Immature natural killer cell (primary cell): ENCODE results near the gene SOX13. TPM values are rescaled to one million over a fixed set of nuclear protein-coding genes. Genes with fewer than 3 reads are reported as not detected.

Experiments used
- DNase-seq, 3 donors: peaks; one replicate each; pipeline ENCODE4 v3.0.0; 2022; ENCODE audit warnings: mixed read lengths in 1 of 3
- H3K27ac Mint-ChIP-seq, 6 donors: one replicate each; pipeline ENCODE4 v1.8.0; 2020; ENCODE audit warnings: mixed read lengths in 6 of 6, mild to moderate bottlenecking in 5 of 6, inconsistent platforms in 4 of 6, moderate library complexity in 3 of 6
- H3K27me3 Mint-ChIP-seq, 3 donors: one replicate each; pipeline ENCODE4 v1.8.0; 2020 to 2021; ENCODE audit warnings: low read depth in 3 of 3, mild to moderate bottlenecking in 3 of 3, mixed read lengths in 3 of 3, moderate library complexity in 3 of 3, inconsistent platforms in 1 of 3
- H3K36me3 Mint-ChIP-seq, 3 donors: one replicate each; pipeline ENCODE4 v1.8.0; 2020; ENCODE audit warnings: mixed read lengths in 3 of 3, inconsistent platforms in 2 of 3, mild to moderate bottlenecking in 2 of 3
- H3K4me1 Mint-ChIP-seq, 2 donors: one replicate each; pipeline ENCODE4 v1.8.0; 2020; ENCODE audit warnings: inconsistent platforms in 2 of 2, mild to moderate bottlenecking in 2 of 2, mixed read lengths in 2 of 2, moderate library complexity in 1 of 2
- H3K4me3 Mint-ChIP-seq, 5 donors: one replicate each; pipeline ENCODE4 v1.8.0; 2020; ENCODE audit warnings: mild to moderate bottlenecking in 5 of 5, mixed read lengths in 5 of 5, inconsistent platforms in 3 of 5, moderate library complexity in 3 of 5
- H3K9me3 Mint-ChIP-seq, 6 donors: one replicate each; pipeline ENCODE4 v1.8.0; 2020; ENCODE audit warnings: mild to moderate bottlenecking in 6 of 6, mixed read lengths in 6 of 6, inconsistent platforms in 4 of 6, moderate library complexity in 3 of 6
- polyA plus RNA-seq, 3 donors: library from polyadenylated mRNA; unstranded; fragments of 300-500 nt; fragmentation: Illumina TruSeq; gene quantifications; one replicate each; pipeline ENCODE4 v1.2.3, GENCODE V29; 2021

Gene SOX13
- polyA plus RNA-seq, 3 donors from 2014 or later, result 0.54 to 6.6 (median 2.2) TPM

DNA sequence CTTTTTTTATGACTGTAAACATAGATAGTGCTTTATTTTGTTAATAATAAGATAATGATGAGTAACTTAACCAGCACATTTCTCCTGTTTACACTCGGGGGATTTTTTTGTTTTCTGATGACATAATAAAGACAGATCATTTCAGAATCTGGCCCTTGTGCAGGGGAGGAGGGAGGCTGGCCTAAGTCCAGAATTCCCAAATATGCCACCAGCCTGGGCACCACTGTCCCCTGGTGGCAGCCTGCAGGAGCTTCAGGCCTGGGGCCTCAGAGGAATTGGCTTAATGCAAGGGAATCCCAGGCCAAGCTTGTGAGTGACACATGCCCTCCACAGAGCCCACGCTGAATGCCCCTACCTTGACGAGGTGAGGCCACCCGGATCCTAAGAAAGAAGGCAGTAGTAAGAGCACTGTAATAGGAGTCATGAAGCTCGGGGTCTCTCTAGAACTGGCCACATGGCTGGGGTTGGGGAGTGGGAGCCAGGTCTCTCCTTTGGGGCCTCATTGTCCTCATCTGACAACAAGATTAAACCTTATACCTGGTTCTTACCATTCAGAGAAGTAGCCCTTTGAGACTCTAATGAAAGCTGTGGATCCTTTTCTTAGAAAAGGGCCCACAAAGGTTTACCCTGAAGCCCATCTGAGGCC is 54.8 kb downstream of the SOX13 start:
- no peak for DNase-seq
- no peaks in the 10 kb centered on the region for H3K9me3 Mint-ChIP-seq
- H3K27me3 Mint-ChIP-seq, result peaks cover 0 to 2% (median 0%) of the 10 kb centered on the region in 3 donors
- H3K4me1 Mint-ChIP-seq, result peaks cover 11 to 15% of the 10 kb centered on the region in 2 donors
- H3K27ac Mint-ChIP-seq, result peak overlapping the region in 3 of 6 donors; percentile 4 to 56 (median 37)
- H3K4me3 Mint-ChIP-seq, result no peak overlapping the region
- peaks cover 0 to 20% (median 4%) of the 10 kb centered on the region in 3 donors for H3K36me3 Mint-ChIP-seq

DNA sequence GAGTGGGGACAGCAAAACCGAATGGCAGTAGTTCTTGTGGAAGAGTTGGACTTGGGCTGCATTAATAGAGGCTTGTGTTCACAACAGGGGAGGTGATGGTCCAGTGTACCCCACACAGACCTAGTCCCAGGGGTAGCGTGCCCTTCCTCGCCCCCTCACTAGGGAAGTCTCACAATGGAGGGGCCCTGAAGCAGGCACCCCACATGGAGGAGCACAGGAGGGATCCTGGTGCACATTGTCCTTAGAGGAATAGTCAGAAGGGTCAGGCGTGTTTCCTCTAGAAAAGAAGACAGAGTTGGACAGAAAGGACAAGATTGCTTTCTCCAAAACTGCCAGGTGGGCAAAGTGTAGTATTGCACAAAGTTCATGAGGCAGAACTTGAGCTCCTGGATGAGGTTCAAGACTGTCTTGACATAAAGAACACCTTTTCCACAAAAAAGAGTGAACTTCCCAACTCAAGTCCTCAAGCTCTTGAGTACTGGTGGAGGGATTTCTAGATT is 55.6 kb downstream of the SOX13 start:
- Mint-ChIP-seq H3K27ac (peak overlapping the region in 5 of 6 donors; percentile 13 to 77 (median 30)), H3K9me3 (no peaks in the 10 kb centered on the region), H3K4me1 (peaks cover 11 to 15% of the 10 kb centered on the region in 2 donors), H3K4me3 (peak overlapping the region in 2 of 5 donors; percentile 10 to 42), H3K36me3 (peaks cover 0 to 15% (median 4%) of the 10 kb centered on the region in 3 donors), H3K27me3 (peaks cover 0 to 2% (median 0%) of the 10 kb centered on the region in 3 donors)
- no peak for DNase-seq

GRCh38 chr1:204128964-204129896 is 56.3 kb downstream of the SOX13 start:
- Mint-ChIP-seq H3K4me1 (peaks cover 11 to 15% of the 10 kb centered on the region in 2 donors), H3K27me3 (peaks cover 0 to 2% (median 0%) of the 10 kb centered on the region in 3 donors), H3K4me3 (peak overlapping the region in 2 of 5 donors; percentile 40 to 42), H3K36me3 (peaks cover 0 to 10% (median 4%) of the 10 kb centered on the region in 3 donors), H3K27ac (peak overlapping the region in 3 of 6 donors; percentile 30 to 56 (median 46)), H3K9me3 (no peaks in the 10 kb centered on the region)
- peak; percentile 63 to 69 (median 66) for DNase-seq

GRCh38 chr1:204130178-204130577 is 57.3 kb downstream of the SOX13 start:
- H3K4me3 Mint-ChIP-seq, result no peak overlapping the region
- no peak overlapping the region for H3K27ac Mint-ChIP-seq
- no peaks in the 10 kb centered on the region for H3K27me3 Mint-ChIP-seq
- peaks cover 11 to 15% of the 10 kb centered on the region in 2 donors for H3K4me1 Mint-ChIP-seq
- no peak for DNase-seq
- H3K36me3 Mint-ChIP-seq, result peaks cover 0 to 5% (median 0%) of the 10 kb centered on the region in 3 donors
- H3K9me3 Mint-ChIP-seq, result no peaks in the 10 kb centered on the region

- peaks cover 11 to 15% of the 10 kb centered on the region in 2 donors for H3K4me1 Mint-ChIP-seq
- no peak overlapping the region for H3K27ac Mint-ChIP-seq
- H3K9me3 Mint-ChIP-seq, result no peaks in the 10 kb centered on the region
- H3K4me3 Mint-ChIP-seq, result no peak overlapping the region
- H3K36me3 Mint-ChIP-seq, result peaks cover 0 to 5% (median 0%) of the 10 kb centered on the region in 3 donors
- no peak for DNase-seq
- H3K27me3 Mint-ChIP-seq, result no peaks in the 10 kb centered on the region
These were observed 58.3 kb downstream of the SOX13 start for GRCh38 chr1:204130981-204131892.

DNA sequence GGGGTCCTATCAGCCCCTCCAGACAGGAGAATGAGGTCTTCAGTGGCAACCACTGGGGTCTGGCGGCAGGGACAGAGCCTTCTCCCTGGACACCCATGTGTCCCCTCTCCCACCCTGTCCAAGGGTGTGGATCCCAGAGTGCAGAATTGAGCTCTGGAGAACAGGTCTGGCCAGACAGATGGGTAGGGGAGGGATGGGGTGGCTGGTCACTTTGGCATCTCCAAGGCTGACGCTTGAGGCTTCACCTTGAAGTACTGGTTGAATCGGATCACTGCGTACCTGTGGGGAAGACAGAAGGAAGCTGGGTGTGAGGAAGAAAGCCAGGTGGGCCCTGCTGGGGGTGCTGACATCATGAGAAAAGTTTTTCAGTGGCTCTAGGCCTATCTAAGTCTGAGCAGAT is 59.1 kb downstream of the SOX13 start:
- Mint-ChIP-seq H3K4me1 (peaks cover 11 to 15% of the 10 kb centered on the region in 2 donors), H3K36me3 (no peaks in the 10 kb centered on the region), H3K4me3 (no peak overlapping the region), H3K9me3 (no peaks in the 10 kb centered on the region), H3K27me3 (no peaks in the 10 kb centered on the region), H3K27ac (no peak overlapping the region)
- DNase-seq, result no peak

GRCh38 chr1:204132718-204133117 is 59.8 kb downstream of the SOX13 start:
- H3K4me3 Mint-ChIP-seq, result no peak overlapping the region
- no peaks in the 10 kb centered on the region for H3K27me3 Mint-ChIP-seq
- no peak for DNase-seq
- H3K4me1 Mint-ChIP-seq, result peaks cover 11 to 15% of the 10 kb centered on the region in 2 donors
- H3K36me3 Mint-ChIP-seq, result no peaks in the 10 kb centered on the region
- H3K27ac Mint-ChIP-seq, result no peak overlapping the region
- H3K9me3 Mint-ChIP-seq, result no peaks in the 10 kb centered on the region

DNA sequence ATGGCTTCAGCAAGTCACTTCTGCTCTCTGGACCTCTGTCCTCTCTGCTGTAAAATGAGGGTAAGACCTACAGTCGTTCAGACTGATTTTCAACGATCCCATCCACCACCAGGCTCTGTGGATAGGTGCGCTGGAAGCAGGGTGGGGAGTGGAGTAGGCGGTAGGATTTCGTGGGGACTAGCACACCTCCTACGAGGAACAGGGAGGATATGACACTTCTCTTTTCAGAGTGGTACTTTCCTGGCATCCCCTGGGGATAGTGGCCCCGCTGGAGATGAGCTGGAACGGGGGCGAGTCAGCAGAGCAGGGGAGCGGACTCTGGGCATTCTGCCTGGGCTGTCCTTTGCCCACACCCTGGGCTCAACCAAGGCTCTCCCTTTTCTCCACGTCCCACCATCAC is 61.2 kb downstream of the SOX13 start:
- H3K36me3 Mint-ChIP-seq, result no peaks in the 10 kb centered on the region
- H3K27me3 Mint-ChIP-seq, result no peaks in the 10 kb centered on the region
- no peaks in the 10 kb centered on the region for H3K9me3 Mint-ChIP-seq
- H3K27ac Mint-ChIP-seq, result no peak overlapping the region
- peaks cover 2 to 3% of the 10 kb centered on the region in 2 donors for H3K4me1 Mint-ChIP-seq
- no peak overlapping the region for H3K4me3 Mint-ChIP-seq
- DNase-seq, result no peak

- no peak overlapping the region for H3K4me3 Mint-ChIP-seq
- peaks cover 0 to 3% (median 0%) of the 10 kb centered on the region in 3 donors for H3K36me3 Mint-ChIP-seq
- no peak overlapping the region for H3K27ac Mint-ChIP-seq
- no peaks in the 10 kb centered on the region for H3K9me3 Mint-ChIP-seq
- no peak for DNase-seq
- no peaks in the 10 kb centered on the region for H3K4me1 Mint-ChIP-seq
- H3K27me3 Mint-ChIP-seq, result no peaks in the 10 kb centered on the region
These were observed 63.9 kb downstream of the SOX13 start for GRCh38 chr1:204136814-204137213.

DNA sequence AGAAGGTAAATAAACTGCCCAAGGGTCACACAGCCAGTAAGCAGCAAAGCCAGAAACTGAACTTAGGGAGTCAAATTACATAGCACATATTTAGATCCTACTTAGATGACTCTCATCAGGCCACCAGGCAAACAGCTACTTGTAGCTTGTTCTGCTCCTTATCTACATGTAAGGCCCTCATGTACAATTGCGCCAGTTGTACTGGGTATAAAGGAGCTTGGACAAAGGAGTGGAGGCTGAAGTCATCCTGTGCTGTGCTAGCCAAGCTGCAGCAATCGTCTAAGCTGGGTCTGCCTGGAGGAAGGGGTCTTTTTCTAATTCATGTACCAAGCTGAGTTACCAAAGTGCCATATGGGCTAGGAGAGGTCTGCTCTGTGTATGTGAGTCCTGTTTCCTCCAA is 66.2 kb downstream of the SOX13 start:
- no peak for DNase-seq
- Mint-ChIP-seq H3K9me3 (no peaks in the 10 kb centered on the region), H3K4me1 (no peaks in the 10 kb centered on the region), H3K27me3 (peaks cover 0 to 1% (median 0%) of the 10 kb centered on the region in 3 donors), H3K4me3 (no peak overlapping the region), H3K36me3 (peaks cover 0 to 3% (median 0%) of the 10 kb centered on the region in 3 donors), H3K27ac (no peak overlapping the region)

GRCh38 chr1:204139952-204140351 is 67.0 kb downstream of the SOX13 start:
- Mint-ChIP-seq H3K4me1 (no peaks in the 10 kb centered on the region), H3K27me3 (peaks cover 0 to 2% (median 1%) of the 10 kb centered on the region in 3 donors), H3K9me3 (no peaks in the 10 kb centered on the region), H3K27ac (no peak overlapping the region), H3K36me3 (peaks cover 0 to 3% (median 0%) of the 10 kb centered on the region in 3 donors), H3K4me3 (no peak overlapping the region)
- DNase-seq, result no peak

DNA sequence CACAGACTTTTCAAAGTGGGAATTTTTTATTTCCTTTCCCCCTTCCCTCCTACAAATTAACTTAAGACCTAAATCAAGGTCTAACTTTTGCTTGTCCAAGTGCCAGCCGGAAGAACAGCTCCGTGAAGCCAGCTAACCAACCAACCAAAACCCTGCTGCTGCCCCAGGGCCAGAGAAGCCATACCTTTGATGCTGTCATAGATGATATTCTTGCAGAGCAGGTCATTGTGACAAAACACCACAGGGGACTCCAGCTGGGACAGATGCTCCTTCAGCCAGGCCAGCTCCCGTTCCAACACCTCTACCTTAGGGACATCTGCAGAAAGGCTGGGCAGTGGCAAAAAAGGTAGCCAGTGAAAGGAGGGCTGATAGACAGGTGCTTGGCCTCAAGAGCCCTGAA is 68.2 kb downstream of the SOX13 start:
- H3K4me1 Mint-ChIP-seq, result no peaks in the 10 kb centered on the region
- H3K4me3 Mint-ChIP-seq, result no peak overlapping the region
- peaks cover 0 to 2% (median 1%) of the 10 kb centered on the region in 3 donors for H3K27me3 Mint-ChIP-seq
- H3K27ac Mint-ChIP-seq, result no peak overlapping the region
- no peaks in the 10 kb centered on the region for H3K9me3 Mint-ChIP-seq
- peaks cover 0 to 3% (median 0%) of the 10 kb centered on the region in 3 donors for H3K36me3 Mint-ChIP-seq
- DNase-seq, result no peak
